ENCODE data around the gene CCNQ.

DNA sequence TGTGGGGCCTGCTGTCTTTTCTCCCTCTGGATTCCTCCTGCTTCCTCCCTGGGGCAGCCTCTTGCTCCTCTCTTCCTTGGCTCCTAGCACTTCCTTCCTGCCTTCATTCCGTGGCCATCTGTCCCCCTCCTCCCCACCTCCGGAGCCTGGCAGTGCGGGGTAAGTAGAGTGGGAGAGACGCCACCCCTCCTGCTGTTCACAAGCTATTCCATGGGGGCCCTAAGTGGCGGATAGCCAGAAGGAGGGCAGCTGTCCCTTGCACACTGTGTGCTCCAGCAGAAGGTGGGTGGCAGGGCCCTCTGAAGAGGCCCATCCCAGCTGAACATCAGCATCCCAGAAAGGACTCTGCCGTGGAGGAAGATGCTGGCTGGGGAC is 27.4 kb downstream of the CCNQ start:
- TF ChIP-seq EZH2phosphoT487 (IDR thresholded peaks at IDR 0.05; ENCODE audit: insufficient read depth, low read depth) = no peak
- TF ChIP-seq EZH2 (IDR thresholded peaks at IDR 0.05; ENCODE audit: insufficient read depth, poor library complexity, severe bottlenecking) = no peak
